NCI-H128 (cell line): ENCODE measurements around the gene CPOX.
"Not testable (repeated sequence)": the region's sequence is repeated elsewhere in the genome, so short reads cannot be mapped to it uniquely, and the experiment has no call there.

Experiments
- DNase-seq: peaks from one replicate; lab custom pipeline; 2025; ENCODE audit not compliant: unreplicated experiment; lab: John Stamatoyannopoulos, UW

CPOX gene

GRCh38 chr3:98564282-98565005 is 29.0 kb downstream of the CPOX start:
- DNase-seq = no peak

DNA sequence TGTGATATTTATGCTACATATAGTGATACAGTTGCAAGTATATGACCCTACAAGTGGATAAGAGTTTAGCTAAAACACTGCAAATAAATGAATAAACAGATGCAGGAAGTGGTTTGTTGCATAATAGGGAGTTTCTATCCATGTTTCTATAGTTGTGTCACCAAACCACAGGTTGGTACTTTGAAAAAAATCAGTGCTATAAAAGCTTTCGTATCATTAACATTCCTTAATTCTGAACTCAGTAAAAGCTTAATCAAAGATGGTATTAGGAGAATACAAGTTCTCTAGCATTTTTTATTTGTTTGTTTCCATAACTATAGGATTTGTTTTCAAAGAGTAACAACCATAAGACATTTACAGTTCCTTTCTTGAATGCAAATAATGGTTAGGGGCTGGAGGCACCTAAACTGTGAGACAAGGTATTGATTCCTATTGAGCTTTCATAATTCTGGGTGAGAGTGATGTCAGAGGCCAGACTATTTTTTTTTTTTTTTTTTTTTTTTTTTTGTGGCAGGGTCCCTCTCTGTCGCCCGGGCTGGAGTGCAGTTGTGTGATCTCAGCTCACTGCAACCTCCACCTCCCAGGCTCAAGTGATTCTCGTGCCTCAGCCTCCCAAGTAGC is 29.6 kb downstream of the CPOX start:
- no peak for DNase-seq

- DNase-seq = no peak
These were observed 31.5 kb downstream of the CPOX start for GRCh38 chr3:98561727-98562521.

DNA sequence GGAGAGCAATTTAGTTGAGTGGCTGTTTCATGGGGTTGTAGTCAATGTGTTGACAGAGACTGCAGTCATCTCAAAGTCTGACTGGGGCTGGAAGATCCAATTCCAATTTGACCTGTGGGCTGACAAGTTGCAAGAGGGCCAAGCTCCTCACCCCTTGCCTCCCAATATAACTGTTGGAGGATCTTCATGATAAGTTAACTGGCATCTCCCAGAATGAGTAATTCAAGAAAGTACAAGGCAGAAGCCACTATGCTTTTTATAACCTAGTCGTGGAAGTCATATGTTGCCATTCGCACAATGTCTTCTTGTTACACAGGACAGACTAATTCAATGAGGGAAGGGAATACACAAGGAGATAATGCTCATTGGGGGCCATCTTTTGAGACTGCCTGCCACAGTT is 32.5 kb downstream of the CPOX start:
- no peak for DNase-seq

- DNase-seq = not testable (repeated sequence)
These were observed 33.6 kb downstream of the CPOX start for GRCh38 chr3:98559769-98560168.

- no peak for DNase-seq
These were observed 35.1 kb downstream of the CPOX start for GRCh38 chr3:98558100-98558827.

GRCh38 chr3:98557324-98558010 is 35.9 kb downstream of the CPOX start:
- no peak for DNase-seq

GRCh38 chr3:98556164-98557130 is 37.0 kb downstream of the CPOX start:
- DNase-seq = no peak

- no peak for DNase-seq
These were observed 38.4 kb downstream of the CPOX start for GRCh38 chr3:98555025-98555379.

DNA sequence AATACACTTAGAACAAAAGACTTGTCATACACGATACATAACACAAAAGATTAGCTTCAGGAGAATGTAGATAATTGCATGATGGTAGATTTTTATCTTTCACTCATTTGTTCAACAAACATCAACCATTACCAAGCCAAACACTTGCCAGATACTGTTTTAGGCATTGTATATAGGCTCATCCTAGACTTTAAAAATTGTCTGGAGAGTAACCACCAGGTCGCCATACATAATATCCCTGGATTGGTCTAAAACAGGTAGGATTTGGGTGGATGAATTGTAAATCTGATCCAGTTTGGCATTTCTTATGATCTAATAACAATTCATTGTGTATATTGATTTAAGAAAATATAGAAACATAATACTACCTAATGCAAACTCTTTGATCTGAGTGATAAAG is 38.8 kb downstream of the CPOX start:
- DNase-seq = no peak

- DNase-seq = no peak
These were observed 39.7 kb downstream of the CPOX start for GRCh38 chr3:98553753-98554152.

DNA sequence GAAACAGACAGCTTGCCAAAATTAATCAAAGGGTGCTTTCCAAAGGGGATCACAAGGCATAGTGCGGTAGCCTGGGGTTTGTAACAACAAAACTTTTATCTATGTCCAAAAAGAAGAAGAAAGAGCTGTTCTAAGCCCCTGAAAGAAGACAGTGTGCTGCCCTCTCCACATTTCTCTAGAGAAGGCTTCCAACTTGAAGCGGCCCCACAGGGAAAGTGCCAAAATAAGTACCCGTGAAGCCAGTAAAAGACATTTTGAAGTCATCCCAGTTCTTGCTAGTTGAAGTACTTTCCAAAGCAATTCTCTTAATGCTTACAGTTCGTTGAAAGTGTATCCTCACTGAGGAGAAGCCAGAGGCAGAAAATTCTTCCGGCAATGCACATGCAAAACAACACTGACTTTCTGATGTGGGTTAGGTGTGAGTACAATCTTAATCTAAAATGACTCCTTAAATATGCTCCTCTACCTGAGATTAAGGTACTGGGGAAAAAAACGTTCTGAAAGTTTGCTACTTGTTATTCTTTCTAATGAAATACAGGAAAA is 40.3 kb downstream of the CPOX start:
- DNase-seq = no peak

DNA sequence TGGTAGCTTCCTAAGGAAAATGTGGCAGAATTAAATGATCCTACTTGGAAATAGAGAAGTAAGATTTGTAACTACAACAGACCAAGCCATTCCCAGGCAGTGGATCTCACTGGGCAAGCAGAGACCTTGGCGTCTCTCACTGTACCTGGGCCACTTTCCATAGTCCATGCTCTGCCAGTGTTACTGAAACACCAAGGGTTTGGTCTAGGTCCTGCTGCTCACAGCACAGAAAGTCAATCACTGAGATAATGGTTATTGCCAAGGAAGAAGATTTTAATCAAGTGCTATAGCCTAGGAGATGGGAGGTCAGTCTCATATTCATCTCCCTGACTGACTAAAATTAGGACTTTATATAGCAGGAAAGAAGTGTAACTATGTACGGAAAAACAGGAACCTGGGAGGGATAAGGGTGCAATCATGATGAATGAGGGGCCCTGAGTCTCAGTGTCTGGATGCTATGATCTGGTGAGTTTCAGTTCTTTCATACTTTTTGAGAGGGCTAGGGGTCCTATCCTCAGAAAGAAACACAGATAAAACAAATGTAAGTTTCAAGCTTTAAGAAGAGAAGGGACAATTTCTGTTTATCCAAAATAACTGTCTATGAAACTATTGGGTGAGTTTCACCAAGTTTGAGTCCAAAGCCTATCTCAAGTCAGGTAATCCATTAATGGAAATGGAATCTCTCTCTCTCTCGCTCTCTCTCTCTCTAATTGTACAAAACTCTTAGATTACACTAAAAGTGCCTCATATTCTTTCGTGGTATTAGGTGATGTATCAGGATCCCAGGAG is 41.0 kb downstream of the CPOX start:
- DNase-seq = no peak

GRCh38 chr3:98551754-98552153 is 41.7 kb downstream of the CPOX start:
- DNase-seq = no peak

DNA sequence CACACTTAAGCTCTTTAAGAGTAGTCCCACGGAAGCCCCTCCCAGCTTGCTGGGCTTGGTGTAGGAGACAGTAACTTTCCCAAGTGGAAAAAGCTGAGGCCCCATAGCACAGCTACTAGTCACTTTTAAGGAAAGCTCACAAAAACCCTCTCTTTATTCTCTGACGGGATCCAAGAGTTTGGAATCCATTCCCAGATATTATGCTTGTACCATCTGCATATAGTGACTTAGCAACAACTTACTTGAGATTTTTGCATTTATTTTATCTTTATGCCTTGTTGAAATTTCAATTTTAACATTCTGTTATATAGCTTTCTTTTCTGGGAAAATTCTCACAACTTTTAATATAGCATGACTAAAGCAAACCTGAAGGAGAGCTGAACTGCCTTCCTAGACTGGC is 42.2 kb downstream of the CPOX start:
- DNase-seq = no peak

GRCh38 chr3:98550833-98551232 is 42.6 kb downstream of the CPOX start:
- no peak for DNase-seq

DNA sequence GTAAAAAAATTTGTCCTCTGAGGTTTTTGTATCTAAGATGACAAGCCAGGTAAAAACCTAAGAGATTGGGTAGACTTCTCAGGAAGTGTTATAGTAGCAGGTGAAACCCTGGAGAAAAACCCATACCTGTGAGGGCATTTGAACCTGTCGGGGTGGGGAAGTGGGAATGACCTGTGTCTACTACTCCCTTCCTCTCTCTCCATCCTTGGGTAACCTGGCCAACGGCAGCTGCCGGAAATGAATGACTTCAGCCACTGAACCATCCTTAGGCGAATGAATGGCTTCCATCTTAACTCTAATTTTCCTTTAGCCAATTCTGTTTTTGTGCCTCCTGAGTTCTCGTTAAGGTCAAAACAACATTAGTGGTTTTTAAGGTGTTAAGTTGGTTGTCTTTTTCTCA is 44.9 kb downstream of the CPOX start:
- no peak for DNase-seq

DNA sequence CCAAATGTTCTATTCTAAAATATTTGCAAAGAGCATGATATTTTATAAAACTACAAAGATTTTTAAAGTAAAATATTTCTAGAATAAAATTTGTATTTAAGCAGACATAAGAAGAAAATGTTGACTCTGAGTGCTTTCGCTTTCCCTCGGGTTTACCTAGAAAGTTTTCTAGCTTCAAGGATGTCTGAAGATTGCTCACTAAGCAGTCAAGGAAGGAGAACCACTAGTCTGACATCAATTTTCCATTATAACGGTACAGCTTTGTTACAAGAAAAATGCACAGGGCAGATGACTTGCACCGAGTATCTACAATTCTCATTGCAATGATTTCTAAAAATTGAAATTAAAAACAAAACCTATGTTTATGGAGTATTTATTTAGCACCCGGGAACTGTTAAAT is 47.5 kb downstream of the CPOX start:
- no peak for DNase-seq

GRCh38 chr3:98542623-98543022 is 50.8 kb downstream of the CPOX start:
- DNase-seq = no peak
